ENCODE results near the gene MMP25.
"Not testable (repeated sequence)": the region's sequence is repeated elsewhere in the genome, so short reads cannot be mapped to it uniquely, and the experiment has no call there.

MMP25 gene

GRCh38 chr16:3066440-3066748 lies 20.0 kb downstream of the MMP25 start:
- ChIA-PET CTCF (interaction anchor here (2.0 to 5.8 kb wide), 3 partner anchors 34 to 63 kb away, joined by 8 to 43 read pairs (median 20); no protein-coding TSS in a partner anchor), POLR2A (interaction anchor here (0.8 kb wide), 1 partner anchor 8 kb away, joined by 3 read pairs; no protein-coding TSS in a partner anchor)
- TF ChIP-seq, protein P1, sequence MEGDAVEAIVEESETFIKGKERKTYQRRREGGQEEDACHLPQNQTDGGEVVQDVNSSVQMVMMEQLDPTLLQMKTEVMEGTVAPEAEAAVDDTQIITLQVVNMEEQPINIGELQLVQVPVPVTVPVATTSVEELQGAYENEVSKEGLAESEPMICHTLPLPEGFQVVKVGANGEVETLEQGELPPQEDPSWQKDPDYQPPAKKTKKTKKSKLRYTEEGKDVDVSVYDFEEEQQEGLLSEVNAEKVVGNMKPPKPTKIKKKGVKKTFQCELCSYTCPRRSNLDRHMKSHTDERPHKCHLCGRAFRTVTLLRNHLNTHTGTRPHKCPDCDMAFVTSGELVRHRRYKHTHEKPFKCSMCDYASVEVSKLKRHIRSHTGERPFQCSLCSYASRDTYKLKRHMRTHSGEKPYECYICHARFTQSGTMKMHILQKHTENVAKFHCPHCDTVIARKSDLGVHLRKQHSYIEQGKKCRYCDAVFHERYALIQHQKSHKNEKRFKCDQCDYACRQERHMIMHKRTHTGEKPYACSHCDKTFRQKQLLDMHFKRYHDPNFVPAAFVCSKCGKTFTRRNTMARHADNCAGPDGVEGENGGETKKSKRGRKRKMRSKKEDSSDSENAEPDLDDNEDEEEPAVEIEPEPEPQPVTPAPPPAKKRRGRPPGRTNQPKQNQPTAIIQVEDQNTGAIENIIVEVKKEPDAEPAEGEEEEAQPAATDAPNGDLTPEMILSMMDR (IDR thresholded peaks at IDR 0.05; ENCODE audit: control extremely low read depth, extremely low read depth, low read depth, missing control alignments), result no peak
- DNase-seq (ENCODE audit: extremely low spot score), result no peak

DNA sequence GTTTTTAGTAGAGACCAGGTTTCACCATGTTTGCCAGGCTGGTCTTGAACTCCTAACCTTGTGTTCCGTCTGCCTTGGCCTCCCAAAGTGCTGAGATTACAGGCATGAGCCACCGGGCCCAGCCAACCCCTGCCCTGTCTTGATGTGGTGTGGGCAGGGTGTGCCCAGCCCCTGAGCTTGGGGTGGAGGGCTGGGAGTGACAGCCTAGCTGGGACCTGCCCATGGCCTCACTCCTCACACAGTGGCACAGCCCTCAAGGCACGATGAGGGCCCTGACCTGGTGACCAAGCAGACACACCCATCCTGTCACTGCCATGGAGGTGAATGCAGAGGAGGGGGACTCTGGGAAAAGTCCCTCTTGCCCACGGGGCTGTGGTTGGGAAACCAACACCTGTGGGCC lies 22.1 kb downstream of the MMP25 start:
- no peak for DNase-seq (ENCODE audit: extremely low spot score)
- POLR2A ChIA-PET, result no interaction called here
- CTCF ChIA-PET, result interaction anchor here (2.3 kb wide), 1 partner anchor 9 kb away, joined by 11 read pairs; no protein-coding TSS in a partner anchor
- TF ChIP-seq, protein P1 (IDR thresholded peaks at IDR 0.05; ENCODE audit: control extremely low read depth, extremely low read depth, low read depth, missing control alignments), result no peak

DNA sequence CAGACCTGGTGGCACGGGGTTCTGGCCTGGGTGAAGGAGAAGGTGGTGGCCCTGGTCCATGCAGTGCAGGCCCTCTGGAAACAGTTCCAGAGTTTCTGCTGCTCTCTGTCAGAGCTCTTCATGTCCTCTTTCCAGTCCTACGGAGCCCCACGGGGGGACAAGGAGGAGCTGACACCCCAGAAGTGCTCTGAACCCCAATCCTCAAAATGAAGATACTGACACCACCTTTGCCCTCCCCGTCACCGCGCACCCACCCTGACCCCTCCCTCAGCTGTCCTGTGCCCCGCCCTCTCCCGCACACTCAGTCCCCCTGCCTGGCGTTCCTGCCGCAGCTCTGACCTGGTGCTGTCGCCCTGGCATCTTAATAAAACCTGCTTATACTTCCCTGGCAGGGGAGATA lies 22.8 kb downstream of the MMP25 start:
- POLR2A ChIA-PET; DNase-seq (ENCODE audit: extremely low spot score): not testable (repeated sequence)
- CTCF ChIA-PET, result interaction anchor here (0.9 to 2.3 kb wide), 2 partner anchors 9 to 10 kb away, joined by 3 to 11 read pairs; no protein-coding TSS in a partner anchor

- POLR2A ChIA-PET, result no interaction called here
- CTCF ChIA-PET, result interaction anchor here (0.9 to 1.5 kb wide), 4 partner anchors 12 to 59 kb away, joined by 3 to 6 read pairs (median 3); no protein-coding TSS in a partner anchor
- TF ChIP-seq, protein P1 (IDR thresholded peaks at IDR 0.05; ENCODE audit: control extremely low read depth, extremely low read depth, low read depth, missing control alignments), result no peak
- no peak for DNase-seq (ENCODE audit: extremely low spot score)
These were observed 24.3 kb downstream of the MMP25 start for GRCh38 chr16:3070608-3071111.

DNA sequence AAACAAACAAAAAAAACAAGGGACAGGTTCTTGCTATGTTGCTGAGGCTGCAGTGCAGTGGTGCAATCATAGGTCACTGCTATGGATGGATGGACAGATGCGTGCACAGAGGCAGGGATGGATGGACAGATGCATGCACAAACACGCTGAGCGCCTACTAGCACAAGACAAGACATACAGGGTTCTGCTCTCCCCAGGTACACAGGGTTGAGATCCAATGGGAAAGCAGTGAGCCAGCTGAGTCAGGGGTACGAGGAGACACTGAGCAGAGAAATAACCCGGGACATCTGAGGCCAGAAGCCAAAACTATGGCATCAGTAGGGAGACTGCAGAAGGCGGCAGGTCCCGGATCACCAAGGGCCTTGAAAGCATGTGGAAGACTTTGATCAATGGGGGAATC lies 25.3 kb downstream of the MMP25 start:
- ChIA-PET CTCF (interaction anchor here (1.2 kb wide), 1 partner anchor 58 kb away, joined by 3 read pairs; no protein-coding TSS in a partner anchor), POLR2A (no interaction called here)
- DNase-seq (ENCODE audit: extremely low spot score), result no peak
- TF ChIP-seq, protein P1 (IDR thresholded peaks at IDR 0.05; ENCODE audit: control extremely low read depth, extremely low read depth, low read depth, missing control alignments), result no peak

GRCh38 chr16:3072148-3072547 lies 25.8 kb downstream of the MMP25 start:
- CTCF ChIA-PET; DNase-seq (ENCODE audit: extremely low spot score); POLR2A ChIA-PET: not testable (repeated sequence)

DNA sequence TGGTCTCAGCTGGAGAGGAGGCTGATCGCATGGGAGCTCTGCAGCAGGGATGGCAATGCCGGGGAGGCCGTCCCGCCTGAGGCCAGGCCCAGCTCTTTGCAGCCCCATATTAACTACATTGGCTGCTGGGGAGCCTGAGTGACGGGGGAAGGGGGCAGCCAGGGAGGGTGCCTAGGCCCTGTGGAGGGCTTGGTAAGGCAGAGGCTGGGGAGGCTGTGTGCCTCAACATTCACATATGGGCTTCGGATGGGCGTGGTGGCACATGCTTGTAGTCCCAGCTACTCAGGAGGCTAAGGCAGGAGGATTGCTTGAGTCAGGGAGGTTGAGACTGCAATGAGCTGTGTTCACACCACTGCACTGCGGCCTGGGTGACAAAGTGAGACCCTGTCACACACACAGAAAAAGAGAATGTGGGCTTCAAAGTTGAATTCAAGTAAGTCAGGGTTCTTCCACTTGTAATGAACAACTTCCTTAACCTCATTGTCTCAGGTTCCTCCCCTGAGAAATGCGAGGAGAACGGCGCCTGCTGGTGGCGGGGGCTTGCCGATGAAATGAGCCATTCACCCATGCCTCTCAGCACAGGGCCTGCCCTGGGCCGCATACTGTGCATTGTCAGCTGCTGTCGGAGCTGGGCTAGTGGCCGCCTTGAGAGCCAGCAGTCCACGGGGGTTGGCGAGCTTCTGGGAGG lies 26.4 kb downstream of the MMP25 start:
- DNase-seq (ENCODE audit: extremely low spot score); CTCF ChIA-PET; POLR2A ChIA-PET: not testable (repeated sequence)
- TF ChIP-seq, protein P1 (IDR thresholded peaks at IDR 0.05; ENCODE audit: control extremely low read depth, extremely low read depth, low read depth, missing control alignments), result peak; percentile 21
